Spleen (tissue), 11 donors: Measurements from ENCODE around the gene INSM1. TPM values are rescaled to one million over a fixed set of nuclear protein-coding genes. Genes with fewer than 3 reads are reported as not detected.

Source experiments
- DNase-seq: peaks from one replicate; pipeline ENCODE4 v3.0.0-alpha.2; 2020
- H3K27ac ChIP-seq, 8 donors: fragments of 200-600 bp; sonication (generic) in 7 of 8; 1 replicate in 4 of 8; 2 replicates in 4 of 8; pipeline versions ENCODE4 v1.5.0 to v1.8.0; 2016 to 2021; ENCODE audit warnings: inconsistent platforms in 4 of 8, mild to moderate bottlenecking in 4 of 8, moderate library complexity in 1 of 8
- H3K27me3 ChIP-seq, 7 donors: fragments of 200-600 bp; sonication (generic) in 6 of 7; replicated peaks in 1 of 7; 1 replicate in 4 of 7; 2 replicates in 3 of 7; pipeline versions ENCODE4 v1.5.0 to v1.8.0; 2016 to 2021; ENCODE audit warnings: inconsistent platforms in 3 of 7, mild to moderate bottlenecking in 1 of 7
- H3K36me3 ChIP-seq, 6 donors: fragments of 200-600 bp; sonication (generic) in 5 of 6; 1 replicate in 4 of 6; 2 replicates in 2 of 6; pipeline versions ENCODE4 v1.5.0 to v1.8.0; 2016 to 2021; ENCODE audit warnings: inconsistent platforms in 2 of 6
- H3K4me1 ChIP-seq, 6 donors: fragments of 200-600 bp; sonication (generic) in 5 of 6; 1 replicate in 3 of 6; 2 replicates in 3 of 6; pipeline versions ENCODE4 v1.5.0 to v1.8.0; 2016 to 2021; ENCODE audit warnings: inconsistent platforms in 3 of 6
- H3K4me3 ChIP-seq, 8 donors: fragments of 200-600 bp; sonication (generic) in 7 of 8; 1 replicate in 4 of 8; 2 replicates in 4 of 8; pipeline versions ENCODE4 v1.5.0 to v1.8.0; 2016 to 2021; ENCODE audit warnings: inconsistent platforms in 4 of 8, mild to moderate bottlenecking in 4 of 8, moderate library complexity in 2 of 8
- H3K9me3 ChIP-seq, 8 donors: fragments of 200-600 bp; sonication (generic) in 7 of 8; 1 replicate in 4 of 8; 2 replicates in 4 of 8; pipeline versions ENCODE4 v1.5.0 to v1.8.0; 2016 to 2021; ENCODE audit warnings: inconsistent platforms in 4 of 8
- CTCF ChIP-seq, 11 experiments: fragments of 200-600 bp in 7 of 11; fragments of 450-650 bp in 4 of 11; sonication (generic) in 4 of 11; IDR thresholded peaks in 8 of 11; conservative IDR thresholded peaks in 3 of 11; 1 replicate in 7 of 11; 2 replicates in 4 of 11; pipeline versions ENCODE4 v1.4.0 to v1.8.0; 2016 to 2021; ENCODE audit warnings: antibody characterized with exemption in 11 of 11, inconsistent platforms in 4 of 11, mild to moderate bottlenecking in 1 of 11
- POLR2A ChIP-seq, 3 donors: fragments of 450-650 bp; IDR thresholded peaks; one replicate each; pipeline ENCODE4 v1.5.1; 2017; ENCODE audit warnings: antibody characterized with exemption in 3 of 3, mild to moderate bottlenecking in 1 of 3
- POLR2AphosphoS5 ChIP-seq, 3 donors: sonication (generic); formaldehyde crosslinking; IDR thresholded peaks; one replicate each; pipeline ENCODE4 v1.5.1; 2017; ENCODE audit warnings: antibody characterized with exemption in 3 of 3
- WGBS, 5 donors: extraction: QIAGEN DNeasy Blood & Tissue Kit in 3 of 5; methylation state at CpG; one replicate each; pipeline versions ENCODE4 v1.1.5 to v1.1.7; 2013 to 2018; 5-methylcytosine and 5-hydroxymethylcytosine counted together
- intact Hi-C: fragments of 100-400 bp; cut with DNase I; formaldehyde crosslinking; loops from one replicate; pipeline ENCODE4 v1.15.0; 2023; ENCODE audit warnings: low total_unique reads
- polyA plus RNA-seq, 3 donors: library from polyadenylated mRNA; stranded (reverse); fragments of 200-250 nt; gene quantifications; one replicate each; pipeline ENCODE4 v1.2.1, GENCODE V29; 2013
- total RNA-seq, 7 donors: library from RNA; depleted of rRNA in 3 of 7; stranded (reverse); fragments of >200 nt in 3 of 7; fragmentation: NEBNext Ultra II Directional in 4 of 7; extraction: Animal tissue kit (Norgen Biotek cat#: 25700) in 4 of 7; gene quantifications; one replicate each; pipeline versions ENCODE4 v1.1.0 to v1.2.1, GENCODE V29; 2016 to 2021
- donor health status: healthy with polysubstance abuse.
- donor health status: DM: no; HTN: no; CAD: no; lungs with moderate emphysema.
- donor health status: DM: no; HTN: no; CAD: no.
- donor health status: Bipolar disorder and iron deficiency.
- donor health status: healthy.
- donor health status: DM: no; HTN: no; CAD: no.
- donor health status: DM: yes; HTN: yes; CAD: no.

Gene INSM1
- total and polyA plus RNA-seq, 10 donors, result 0.15 to 0.59 (median 0.40) TPM; not detected in 3

GRCh38 chr20:20365480-20366161, 2.3 kb upstream of the INSM1 start:
- H3K27me3 ChIP-seq, result peaks cover 16 to 100% (median 89%) of the 10 kb centered on the region in 7 donors
- intact Hi-C loops, result no loop called here
- TF ChIP-seq CTCF (IDR thresholded peaks at IDR 0.05 in 8 of 11, conservative IDR thresholded peaks at IDR 0.05 in 3 of 11), result no peak
- TF ChIP-seq POLR2A (IDR thresholded peaks at IDR 0.05), result no peak
- no peak for TF ChIP-seq POLR2AphosphoS5 (IDR thresholded peaks at IDR 0.05)
- 11 to 19% (median 14%) methylated on average over 18 of the region's 18 CpGs for WGBS, 5 donors
- H3K27ac ChIP-seq, result no peak overlapping the region
- no peak for DNase-seq
- H3K9me3 ChIP-seq, result no peaks in the 10 kb centered on the region
- no peak overlapping the region for H3K4me3 ChIP-seq
- peaks cover 14 to 68% (median 43%) of the 10 kb centered on the region in 6 donors for H3K4me1 ChIP-seq
- H3K36me3 ChIP-seq, result no peaks in the 10 kb centered on the region

DNA sequence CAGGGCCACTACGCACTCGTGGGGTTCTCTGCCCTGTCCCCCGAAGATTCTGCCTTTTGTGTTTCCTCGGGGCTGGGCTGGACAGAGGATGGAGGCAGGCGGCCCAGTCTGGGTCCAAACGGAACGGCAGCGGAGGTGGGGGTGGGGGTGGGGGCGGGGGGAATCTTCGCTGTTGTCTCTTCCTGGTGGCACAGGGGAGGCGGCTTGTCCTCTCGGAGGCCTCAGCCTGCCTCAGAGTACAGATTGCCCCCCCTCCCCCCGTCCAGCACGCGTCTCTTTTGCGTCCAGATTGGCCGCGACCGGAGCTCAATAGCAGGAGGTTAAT, 1.4 kb upstream of the INSM1 start:
- Histone ChIP-seq H3K36me3 (no peaks in the 10 kb centered on the region), H3K9me3 (no peaks in the 10 kb centered on the region), H3K4me1 (peaks cover 14 to 64% (median 41%) of the 10 kb centered on the region in 6 donors), H3K27me3 (peaks cover 16 to 100% (median 89%) of the 10 kb centered on the region in 7 donors), H3K27ac (no peak overlapping the region), H3K4me3 (no peak overlapping the region)
- no peak for DNase-seq
- 6 to 12% (median 7%) methylated on average over 10 to 19 of the region's 19 CpGs for WGBS, 5 donors
- no peak for TF ChIP-seq POLR2AphosphoS5 (IDR thresholded peaks at IDR 0.05)
- TF ChIP-seq POLR2A (IDR thresholded peaks at IDR 0.05), result no peak
- no peak for TF ChIP-seq CTCF (IDR thresholded peaks at IDR 0.05 in 8 of 11, conservative IDR thresholded peaks at IDR 0.05 in 3 of 11)
- intact Hi-C loops, result no loop called here

- 2 to 3% (median 3%) methylated on average over 34 to 63 of the region's 63 CpGs for WGBS, 5 donors
- no peak overlapping the region for H3K27ac ChIP-seq
Observed at GRCh38 chr20:20366876-20367574, 879 bp upstream of the INSM1 start.

More at GRCh38 chr20:20366876-20367574, 879 bp upstream of the INSM1 start:
- Histone ChIP-seq H3K27me3 (peaks cover 16 to 100% (median 89%) of the 10 kb centered on the region in 7 donors), H3K4me1 (peaks cover 14 to 64% (median 41%) of the 10 kb centered on the region in 6 donors), H3K9me3 (no peaks in the 10 kb centered on the region), H3K4me3 (peak overlapping the region in 7 of 8 donors; percentile 13 to 67 (median 31)), H3K36me3 (no peaks in the 10 kb centered on the region)
- intact Hi-C loops, result no loop called here
- no peak for DNase-seq
- TF ChIP-seq CTCF (IDR thresholded peaks at IDR 0.05 in 8 of 11, conservative IDR thresholded peaks at IDR 0.05 in 3 of 11), result no peak
- no peak for TF ChIP-seq POLR2AphosphoS5 (IDR thresholded peaks at IDR 0.05)
- TF ChIP-seq POLR2A (IDR thresholded peaks at IDR 0.05), result no peak
